ENCODE measurements around the gene MAP4K4. TPM values are rescaled to one million over a fixed set of nuclear protein-coding genes. Genes with fewer than 3 reads are reported as not detected.

Gene MAP4K4
- polyA plus RNA-seq, 1 donor (not counting 4 experiments of a cell fraction or from before 2014, with no cell fraction given), result 84.1 TPM

DNA sequence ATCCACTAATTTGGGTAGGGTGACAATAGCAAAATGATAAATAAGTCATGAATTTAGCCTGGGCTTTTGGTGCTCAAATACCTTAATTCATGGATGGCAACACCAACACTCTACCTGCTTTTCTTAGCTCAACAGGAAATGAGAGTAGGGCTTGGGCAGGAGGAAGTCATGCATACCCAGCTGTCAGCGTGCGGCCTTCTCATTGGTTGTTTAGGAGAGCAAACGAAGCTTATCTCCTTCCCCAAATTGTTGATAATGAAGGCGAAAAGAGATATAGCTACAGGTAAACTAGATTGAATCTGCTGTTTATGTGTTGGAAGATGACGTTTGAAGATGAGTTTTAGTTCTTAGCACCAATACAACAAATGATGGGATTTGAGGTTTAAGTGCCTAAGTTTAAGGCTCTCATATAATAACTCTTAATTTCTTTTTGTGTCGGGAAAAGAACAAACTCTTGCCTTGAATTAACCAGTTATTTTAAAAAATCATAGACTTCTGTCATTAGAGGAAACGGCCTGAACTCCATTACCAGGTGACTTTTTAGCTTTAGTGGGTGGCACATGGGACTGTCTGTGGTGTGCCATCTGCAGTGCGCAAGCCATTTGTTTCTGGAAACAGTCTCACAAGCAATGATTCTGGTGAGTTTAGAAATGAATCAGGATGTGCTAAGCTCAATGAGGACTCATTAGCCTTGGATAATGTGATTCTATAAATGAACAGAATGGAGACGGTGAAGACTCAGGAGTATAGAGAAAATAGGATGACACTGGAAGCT, 19.8 kb downstream of the MAP4K4 start:
- dilution Hi-C loops (cut with MboI; ENCODE audit: extremely low pct_ligation_motif_present, low sequenced_read_pairs), result no loop called here
- peaks cover 9% of the 10 kb centered on the region for H4K20me1 ChIP-seq (ENCODE audit: control insufficient read depth, extremely low read depth, insufficient read depth, low read length)
- H2AFZ ChIP-seq (ENCODE audit: control insufficient read depth, low read length), result no peak overlapping the region
- H3K4me2 ChIP-seq (ENCODE audit: control insufficient read depth, extremely low read depth, insufficient read depth, low read depth, low read length), result no peak overlapping the region
- peaks cover 0 to 4% of the 10 kb centered on the region in 2 experiments for H3K36me3 ChIP-seq (ENCODE audit: control insufficient read depth in 2 of 2, extremely low read depth in 1 of 2, insufficient read depth in 2 of 2, low read length in 2 of 2)
- no peak overlapping the region for H3K9ac ChIP-seq (ENCODE audit: control insufficient read depth, extremely low read depth, insufficient read depth, low read length)
- H3K9me3 ChIP-seq (ENCODE audit: control insufficient read depth, low read depth, low read length), result no peaks in the 10 kb centered on the region
- peaks cover 15% of the 10 kb centered on the region for H3K4me1 ChIP-seq (ENCODE audit: control insufficient read depth, extremely low read depth, insufficient read depth, low read length)
- no peaks in the 10 kb centered on the region for H3K27me3 ChIP-seq (ENCODE audit: control insufficient read depth, extremely low read depth, insufficient read depth, low read length)
- DNase-seq (ENCODE audit: low read depth, low spot score) (no peak), FAIRE-seq (no peak)
- no peak overlapping the region for H3K27ac ChIP-seq (ENCODE audit: control insufficient read depth, insufficient read depth, low read length)
- no peak for TF ChIP-seq EZH2 (IDR thresholded peaks at IDR 0.05; ENCODE audit: low read length)
- TF ChIP-seq, protein P1, sequence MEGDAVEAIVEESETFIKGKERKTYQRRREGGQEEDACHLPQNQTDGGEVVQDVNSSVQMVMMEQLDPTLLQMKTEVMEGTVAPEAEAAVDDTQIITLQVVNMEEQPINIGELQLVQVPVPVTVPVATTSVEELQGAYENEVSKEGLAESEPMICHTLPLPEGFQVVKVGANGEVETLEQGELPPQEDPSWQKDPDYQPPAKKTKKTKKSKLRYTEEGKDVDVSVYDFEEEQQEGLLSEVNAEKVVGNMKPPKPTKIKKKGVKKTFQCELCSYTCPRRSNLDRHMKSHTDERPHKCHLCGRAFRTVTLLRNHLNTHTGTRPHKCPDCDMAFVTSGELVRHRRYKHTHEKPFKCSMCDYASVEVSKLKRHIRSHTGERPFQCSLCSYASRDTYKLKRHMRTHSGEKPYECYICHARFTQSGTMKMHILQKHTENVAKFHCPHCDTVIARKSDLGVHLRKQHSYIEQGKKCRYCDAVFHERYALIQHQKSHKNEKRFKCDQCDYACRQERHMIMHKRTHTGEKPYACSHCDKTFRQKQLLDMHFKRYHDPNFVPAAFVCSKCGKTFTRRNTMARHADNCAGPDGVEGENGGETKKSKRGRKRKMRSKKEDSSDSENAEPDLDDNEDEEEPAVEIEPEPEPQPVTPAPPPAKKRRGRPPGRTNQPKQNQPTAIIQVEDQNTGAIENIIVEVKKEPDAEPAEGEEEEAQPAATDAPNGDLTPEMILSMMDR (optimal IDR thresholded peaks at IDR 0.05 in 1 of 3, IDR thresholded peaks at IDR 0.05 in 1 of 3, conservative IDR thresholded peaks at IDR 0.05 in 1 of 3; ENCODE audit: extremely low read depth in 1 of 3, insufficient read depth in 2 of 3, low read length in 3 of 3), result no peak
- H3K4me3 ChIP-seq (ENCODE audit: control insufficient read depth in 2 of 3, extremely low read depth in 1 of 3, insufficient read depth in 2 of 3, low read depth in 1 of 3, low read length in 3 of 3), result no peak overlapping the region
- H3K9me1 ChIP-seq (ENCODE audit: control insufficient read depth, extremely low read depth, insufficient read depth, low read length), result no peaks in the 10 kb centered on the region
- H3K79me2 ChIP-seq (ENCODE audit: control insufficient read depth, insufficient read depth, low read length), result peaks cover 96% of the 10 kb centered on the region

DNA sequence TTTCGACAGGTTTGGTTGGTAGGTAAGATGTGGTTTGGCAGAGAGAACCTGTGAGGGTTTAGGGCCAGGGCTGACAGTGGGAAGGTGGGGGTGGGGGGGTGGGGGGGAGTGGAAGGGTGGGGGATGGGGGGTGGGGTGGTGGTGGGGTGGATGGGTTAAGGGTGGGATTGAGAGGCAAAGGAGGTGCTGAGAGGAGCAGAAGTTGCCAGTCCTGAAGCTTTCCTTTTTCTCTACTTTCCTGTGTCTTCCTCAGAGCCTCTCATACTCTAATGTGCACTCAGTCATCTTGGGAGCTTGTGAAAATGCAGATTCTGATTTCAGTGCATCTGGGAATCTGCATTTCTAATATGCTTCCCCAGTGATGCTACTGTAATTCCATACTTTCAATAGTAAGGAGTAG, 21.0 kb downstream of the MAP4K4 start:
- H3K27me3 ChIP-seq (ENCODE audit: control insufficient read depth, extremely low read depth, insufficient read depth, low read length), result no peaks in the 10 kb centered on the region
- no peak for FAIRE-seq
- H3K4me3 ChIP-seq (ENCODE audit: control insufficient read depth in 2 of 3, extremely low read depth in 1 of 3, insufficient read depth in 2 of 3, low read depth in 1 of 3, low read length in 3 of 3), result no peak overlapping the region
- TF ChIP-seq EZH2 (IDR thresholded peaks at IDR 0.05; ENCODE audit: low read length), result no peak
- TF ChIP-seq, protein P1 (optimal IDR thresholded peaks at IDR 0.05 in 1 of 3, IDR thresholded peaks at IDR 0.05 in 1 of 3, conservative IDR thresholded peaks at IDR 0.05 in 1 of 3; ENCODE audit: extremely low read depth in 1 of 3, insufficient read depth in 2 of 3, low read length in 3 of 3), result no peak
- no peak overlapping the region for H3K27ac ChIP-seq (ENCODE audit: control insufficient read depth, insufficient read depth, low read length)
- H3K9ac ChIP-seq (ENCODE audit: control insufficient read depth, extremely low read depth, insufficient read depth, low read length), result no peak overlapping the region
- no peak overlapping the region for H3K4me2 ChIP-seq (ENCODE audit: control insufficient read depth, extremely low read depth, insufficient read depth, low read depth, low read length)
- peaks cover 12% of the 10 kb centered on the region for H4K20me1 ChIP-seq (ENCODE audit: control insufficient read depth, extremely low read depth, insufficient read depth, low read length)
- dilution Hi-C loops (cut with MboI; ENCODE audit: extremely low pct_ligation_motif_present, low sequenced_read_pairs), result no loop called here
- peaks cover 15% of the 10 kb centered on the region for H3K4me1 ChIP-seq (ENCODE audit: control insufficient read depth, extremely low read depth, insufficient read depth, low read length)
- no peaks in the 10 kb centered on the region for H3K9me1 ChIP-seq (ENCODE audit: control insufficient read depth, extremely low read depth, insufficient read depth, low read length)
- H3K36me3 ChIP-seq (ENCODE audit: control insufficient read depth in 2 of 2, extremely low read depth in 1 of 2, insufficient read depth in 2 of 2, low read length in 2 of 2), result peaks cover 0 to 8% of the 10 kb centered on the region in 2 experiments
- H3K79me2 ChIP-seq (ENCODE audit: control insufficient read depth, insufficient read depth, low read length), result peaks cover 96% of the 10 kb centered on the region
- no peak for DNase-seq (ENCODE audit: low read depth, low spot score)
- no peaks in the 10 kb centered on the region for H3K9me3 ChIP-seq (ENCODE audit: control insufficient read depth, low read depth, low read length)
- no peak overlapping the region for H2AFZ ChIP-seq (ENCODE audit: control insufficient read depth, low read length)
